Karpas-422 (cell line): ENCODE data around the gene STAMBP. TPM values are rescaled to one million over a fixed set of nuclear protein-coding genes. Genes with fewer than 3 reads are reported as not detected.
"Not testable (repeated sequence)": the region's sequence is repeated elsewhere in the genome, so short reads cannot be mapped to it uniquely, and the experiment has no call there.

Source experiments
- DNase-seq: peaks from one replicate; pipeline ENCODE4 v3.0.0-alpha.2; 2015
- H2AFZ ChIP-seq: fragments of 200-600 bp; sonication (generic); 2 replicates; pipeline ENCODE4 v1.6.1; 2014; ENCODE audit warnings: antibody characterized with exemption, low read length, mixed read lengths
- H3K27ac ChIP-seq: fragments of 200-600 bp; sonication (generic); 2 replicates; pipeline ENCODE4 v1.5.1; 2014; ENCODE audit warnings: mild to moderate bottlenecking, low read length, moderate library complexity
- H3K27me3 ChIP-seq: fragments of 200-600 bp; sonication (generic); 2 replicates; pipeline ENCODE4 v1.6.1; 2014; ENCODE audit warnings: low read length, mixed read lengths
- H3K36me3 ChIP-seq: fragments of 200-600 bp; sonication (generic); 2 replicates; pipeline ENCODE4 v1.6.1; 2014; ENCODE audit warnings: low read length, mixed read lengths; ENCODE audit not compliant: insufficient read depth
- H3K4me1 ChIP-seq: fragments of 200-600 bp; sonication (generic); 2 replicates; pipeline ENCODE4 v1.6.1; 2014; ENCODE audit warnings: mild to moderate bottlenecking, low read length, mixed read lengths
- H3K4me2 ChIP-seq: fragments of 200-600 bp; sonication (generic); 2 replicates; pipeline ENCODE4 v1.6.1; 2014; ENCODE audit warnings: low read length, low read depth, mild to moderate bottlenecking; ENCODE audit not compliant: poor library complexity, severe bottlenecking
- H3K4me3 ChIP-seq: fragments of 200-600 bp; sonication (generic); 2 replicates; pipeline ENCODE4 v1.5.1; 2014; ENCODE audit warnings: mild to moderate bottlenecking, antibody characterized with exemption, low read length, mixed read lengths
- H3K79me2 ChIP-seq: fragments of 200-600 bp; sonication (generic); 2 replicates; pipeline ENCODE4 v1.6.1; 2014; ENCODE audit warnings: mild to moderate bottlenecking, low read length, mixed read lengths
- H3K9ac ChIP-seq: fragments of 200-600 bp; sonication (generic); 2 replicates; pipeline ENCODE4 v1.6.0; 2014; ENCODE audit warnings: low read length
- H3K9me2 ChIP-seq: fragments of 200-600 bp; sonication (generic), shearing (Covaris generic); replicated peaks from 2 replicates; pipeline ENCODE4 v1.6.0; 2014; ENCODE audit warnings: mild to moderate bottlenecking, low read length, moderate library complexity; ENCODE audit not compliant: insufficient read depth
- H3K9me3 ChIP-seq: fragments of 300-700, 200-600 bp; sonication (generic); 2 replicates; pipeline ENCODE4 v1.6.1; 2014; ENCODE audit warnings: low read length, mixed read lengths
- H4K20me1 ChIP-seq: fragments of 200-600 bp; sonication (generic); 2 replicates; pipeline ENCODE4 v1.6.1; 2014; ENCODE audit warnings: mild to moderate bottlenecking, antibody characterized with exemption, low read length, low read depth; ENCODE audit not compliant: insufficient read depth
- total RNA-seq: library from RNA; depleted of rRNA; stranded (reverse); fragments of >200 nt; shearing (Covaris generic); gene quantifications from 2 replicates; pipeline ENCODE4 v1.2.3, GENCODE V29; 2014; ENCODE audit warnings: low replicate concordance

STAMBP gene
- total RNA-seq, 1 experiment from 2014 or later = 73.8 TPM

DNA sequence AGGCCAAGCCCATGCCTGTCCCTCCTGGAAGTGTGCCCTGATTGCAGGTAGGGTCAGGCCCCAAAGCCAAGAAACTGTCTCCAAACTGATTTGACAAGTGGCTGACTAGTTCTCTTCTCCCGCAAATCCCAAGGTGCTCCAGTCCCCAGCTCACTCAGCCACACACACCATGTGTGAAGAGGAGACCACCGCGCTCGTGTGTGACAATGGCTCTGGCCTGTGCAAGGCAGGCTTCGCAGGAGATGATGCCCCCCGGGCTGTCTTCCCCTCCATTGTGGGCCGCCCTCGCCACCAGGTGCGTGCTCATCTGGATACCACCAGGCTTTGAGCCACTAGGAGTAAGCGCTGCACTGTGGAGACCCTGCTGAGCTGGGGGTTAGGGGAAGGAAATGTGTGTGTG lies 72.4 kb downstream of the STAMBP start:
- Histone ChIP-seq H3K4me1 (no peaks in the 10 kb centered on the region), H3K36me3 (no peaks in the 10 kb centered on the region), H3K27me3 (no peaks in the 10 kb centered on the region), H3K4me2 (no peak overlapping the region), H2AFZ (no peak overlapping the region), H3K9ac (no peak overlapping the region), H3K4me3 (no peak overlapping the region), H3K9me2 (no peaks in the 10 kb centered on the region), H3K79me2 (no peaks in the 10 kb centered on the region), H4K20me1 (no peaks in the 10 kb centered on the region), H3K27ac (no peak overlapping the region), H3K9me3 (no peaks in the 10 kb centered on the region)
- DNase-seq = no peak

- Histone ChIP-seq H3K36me3 (no peaks in the 10 kb centered on the region), H3K79me2 (no peaks in the 10 kb centered on the region), H2AFZ (no peak overlapping the region), H3K9me3 (no peaks in the 10 kb centered on the region), H3K27ac (no peak overlapping the region), H3K4me2 (no peak overlapping the region), H3K27me3 (no peaks in the 10 kb centered on the region), H3K4me3 (no peak overlapping the region), H4K20me1 (no peaks in the 10 kb centered on the region), H3K4me1 (no peaks in the 10 kb centered on the region), H3K9me2 (no peaks in the 10 kb centered on the region), H3K9ac (no peak overlapping the region)
- no peak for DNase-seq
Observed at GRCh38 chr2:73902284-73902683, 73.5 kb downstream of the STAMBP start.

- H3K9me3 ChIP-seq = no peaks in the 10 kb centered on the region
- no peak overlapping the region for H3K9ac ChIP-seq
- H3K27me3 ChIP-seq = no peaks in the 10 kb centered on the region
- H3K79me2 ChIP-seq = no peaks in the 10 kb centered on the region
- H2AFZ ChIP-seq = no peak overlapping the region
- H3K36me3 ChIP-seq = no peaks in the 10 kb centered on the region
- H3K4me3 ChIP-seq = no peak overlapping the region
- H3K27ac ChIP-seq = no peak overlapping the region
- H4K20me1 ChIP-seq = no peaks in the 10 kb centered on the region
- H3K4me2 ChIP-seq = no peak overlapping the region
- no peaks in the 10 kb centered on the region for H3K4me1 ChIP-seq
- H3K9me2 ChIP-seq = no peaks in the 10 kb centered on the region
- no peak for DNase-seq
Observed at GRCh38 chr2:73903313-73903712, 74.6 kb downstream of the STAMBP start.

DNA sequence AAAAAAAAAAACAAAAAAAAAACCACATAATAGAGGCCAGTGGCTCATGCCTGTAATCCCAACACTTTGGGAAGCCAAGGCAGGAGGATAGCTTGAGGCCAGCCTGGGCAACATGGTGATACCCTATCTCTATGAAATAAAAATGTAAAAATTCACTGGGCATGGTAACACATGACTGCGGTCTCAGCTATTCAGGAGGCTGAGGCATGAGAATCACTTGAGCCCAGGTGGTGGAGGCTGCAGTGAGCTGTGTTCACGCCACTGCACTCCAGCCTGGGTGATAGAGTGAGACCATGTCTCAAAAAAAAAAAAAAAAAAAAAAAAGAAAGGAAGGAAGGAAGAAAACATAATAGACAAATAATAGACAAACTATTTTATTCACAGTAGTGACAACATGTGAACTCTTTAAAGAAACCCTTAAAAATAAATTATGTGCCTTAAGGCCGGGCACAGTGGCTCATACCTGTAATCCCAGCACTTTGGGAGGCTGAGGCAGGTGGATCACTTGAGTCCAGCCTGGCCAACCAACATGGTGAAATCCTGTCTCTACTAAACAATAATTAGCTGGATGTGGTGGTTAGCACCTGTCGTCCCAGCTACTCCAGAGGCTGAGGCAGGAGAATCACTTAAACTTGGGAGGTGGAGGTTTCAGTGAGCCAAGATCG lies 75.3 kb downstream of the STAMBP start:
- H3K27me3 ChIP-seq, H4K20me1 ChIP-seq, DNase-seq, H3K9me2 ChIP-seq, H3K9me3 ChIP-seq, H3K4me1 ChIP-seq, H3K36me3 ChIP-seq, H3K27ac ChIP-seq, H3K4me2 ChIP-seq, H2AFZ ChIP-seq, H3K9ac ChIP-seq, H3K79me2 ChIP-seq, H3K4me3 ChIP-seq: not testable (repeated sequence)

- Histone ChIP-seq H3K27me3 (no peaks in the 10 kb centered on the region), H3K4me2 (no peak overlapping the region)
- DNase-seq = no peak
Observed at GRCh38 chr2:73904952-73905351, 76.2 kb downstream of the STAMBP start.

DNA sequence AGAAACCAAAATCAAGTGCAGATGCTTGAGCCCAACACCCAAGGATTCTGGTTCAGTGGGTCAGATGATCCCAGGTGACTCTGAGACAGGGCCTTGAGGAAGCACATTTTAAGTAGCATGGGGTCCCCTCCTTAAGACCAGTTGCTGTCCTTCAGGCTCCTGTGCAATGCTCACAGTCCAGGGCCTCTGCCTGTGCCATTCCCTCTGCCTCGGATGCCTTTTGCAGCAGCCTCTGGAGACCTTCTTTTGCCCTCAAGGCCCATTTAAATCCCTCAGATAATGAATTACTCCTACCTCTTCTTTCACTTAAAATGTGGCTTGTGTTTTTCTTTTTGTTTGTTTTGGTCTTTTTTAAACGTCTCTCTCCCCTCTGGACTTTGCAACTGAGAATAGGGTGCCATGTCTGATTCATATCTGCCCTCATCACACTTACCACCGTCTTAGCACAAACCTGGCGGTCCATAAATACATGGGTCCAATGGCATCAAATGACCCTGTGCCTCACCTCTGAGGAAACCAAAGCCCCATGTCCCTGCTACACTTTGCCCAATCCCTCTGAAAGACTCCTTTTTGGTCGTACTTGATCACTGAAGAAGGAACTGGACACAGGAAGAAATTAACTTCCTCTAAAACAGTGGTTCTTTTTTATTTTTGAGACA lies 78.2 kb downstream of the STAMBP start:
- Histone ChIP-seq H3K79me2 (no peaks in the 10 kb centered on the region), H3K4me2 (no peak overlapping the region), H3K9ac (no peak overlapping the region), H3K4me3 (no peak overlapping the region), H3K27ac (no peak overlapping the region), H3K27me3 (no peaks in the 10 kb centered on the region), H3K4me1 (no peaks in the 10 kb centered on the region), H2AFZ (no peak overlapping the region), H3K9me3 (no peaks in the 10 kb centered on the region), H3K36me3 (no peaks in the 10 kb centered on the region), H4K20me1 (no peaks in the 10 kb centered on the region), H3K9me2 (no peaks in the 10 kb centered on the region)
- no peak for DNase-seq

More at GRCh38 chr2:73904952-73905351, 76.2 kb downstream of the STAMBP start:
- H2AFZ ChIP-seq = no peak overlapping the region
- no peaks in the 10 kb centered on the region for H4K20me1 ChIP-seq
- H3K79me2 ChIP-seq = no peaks in the 10 kb centered on the region
- H3K27ac ChIP-seq = no peak overlapping the region
- H3K4me1 ChIP-seq = no peaks in the 10 kb centered on the region
- no peaks in the 10 kb centered on the region for H3K36me3 ChIP-seq
- no peak overlapping the region for H3K4me3 ChIP-seq
- no peaks in the 10 kb centered on the region for H3K9me2 ChIP-seq
- H3K9me3 ChIP-seq = no peaks in the 10 kb centered on the region
- no peak overlapping the region for H3K9ac ChIP-seq

GRCh38 chr2:73907840-73908452 lies 79.2 kb downstream of the STAMBP start:
- Histone ChIP-seq H3K4me2 (no peak overlapping the region), H3K4me1 (no peaks in the 10 kb centered on the region), H2AFZ (no peak overlapping the region), H4K20me1 (no peaks in the 10 kb centered on the region), H3K9me3 (no peaks in the 10 kb centered on the region), H3K4me3 (no peak overlapping the region), H3K79me2 (no peaks in the 10 kb centered on the region), H3K36me3 (no peaks in the 10 kb centered on the region), H3K9ac (no peak overlapping the region), H3K27ac (no peak overlapping the region), H3K27me3 (no peaks in the 10 kb centered on the region), H3K9me2 (no peaks in the 10 kb centered on the region)
- peak; percentile 85 for DNase-seq

GRCh38 chr2:73908689-73909652 lies 80.2 kb downstream of the STAMBP start:
- H3K36me3 ChIP-seq = no peaks in the 10 kb centered on the region
- DNase-seq = no peak
- H2AFZ ChIP-seq = no peak overlapping the region
- no peaks in the 10 kb centered on the region for H4K20me1 ChIP-seq
- H3K27me3 ChIP-seq = no peaks in the 10 kb centered on the region
- H3K9me2 ChIP-seq = no peaks in the 10 kb centered on the region
- H3K9ac ChIP-seq = no peak overlapping the region
- no peaks in the 10 kb centered on the region for H3K79me2 ChIP-seq
- no peak overlapping the region for H3K4me3 ChIP-seq
- no peak overlapping the region for H3K4me2 ChIP-seq
- no peaks in the 10 kb centered on the region for H3K9me3 ChIP-seq
- H3K4me1 ChIP-seq = no peaks in the 10 kb centered on the region
- no peak overlapping the region for H3K27ac ChIP-seq
